ENCODE results near the gene FSTL1.

GRCh38 chr3:120396469-120396868 is 54.3 kb downstream of the FSTL1 start:
- TF ChIP-seq SP1 (IDR thresholded peaks at IDR 0.05) (no peak), FOXA1 (IDR thresholded peaks at IDR 0.05) (no peak)

Measured in HEK293T (cell line).